GM23338 (cell line): Measurements from ENCODE around the gene GRID2IP. TPM values are rescaled to one million over a fixed set of nuclear protein-coding genes. Genes with fewer than 3 reads are reported as not detected.

Source experiments
- ATAC-seq: fragments of 200-7000 bp; cut with Tn5 transposase; 3 replicates; pipeline ENCODE4 v1.9.1; 2020
- DNase-seq: peaks from one replicate; pipeline ENCODE4 v3.0.0-alpha.2; 2015; ENCODE audit warnings: low spot score
- H2AFZ ChIP-seq: fragments of 200-600 bp; sonication (generic); 2 replicates; pipeline ENCODE4 v1.8.0; 2016; ENCODE audit warnings: antibody characterized with exemption, mild to moderate bottlenecking, moderate library complexity
- H3F3A ChIP-seq: fragments of 200-600 bp; sonication (generic); replicated peaks from 2 replicates; pipeline ENCODE4 v1.8.0; 2017; ENCODE audit warnings: antibody characterized with exemption, mixed run types, low read depth
- H3K27ac ChIP-seq: fragments of 200-600 bp; sonication (generic); 2 replicates; pipeline ENCODE4 v1.6.1; 2016; ENCODE audit warnings: low read depth
- H3K27me3 ChIP-seq: fragments of 200-600 bp; sonication (generic); 2 replicates; pipeline ENCODE4 v1.8.0; 2016; ENCODE audit warnings: mild to moderate bottlenecking, mixed run types, moderate library complexity; ENCODE audit not compliant: insufficient read depth
- H3K36me3 ChIP-seq: fragments of 200-600 bp; sonication (generic); 2 replicates; pipeline ENCODE4 v1.8.0; 2016; ENCODE audit warnings: mild to moderate bottlenecking; ENCODE audit not compliant: insufficient read depth
- H3K4me1 ChIP-seq: fragments of 200-600 bp; sonication (generic); 2 replicates; pipeline ENCODE4 v1.8.0; 2016; ENCODE audit warnings: mild to moderate bottlenecking, moderate library complexity; ENCODE audit not compliant: insufficient read depth
- H3K4me2 ChIP-seq: fragments of 200-600 bp; sonication (generic); 2 replicates; pipeline ENCODE4 v1.7.1; 2017; ENCODE audit warnings: mixed run types
- H3K4me3 ChIP-seq: fragments of 200-600 bp; sonication (generic); 2 replicates; pipeline ENCODE4 v1.6.1; 2016; ENCODE audit warnings: mixed run types
- H3K79me2 ChIP-seq: fragments of 200-600 bp; sonication (generic); replicated peaks from 2 replicates; pipeline ENCODE4 v1.8.0; 2017; ENCODE audit warnings: mild to moderate bottlenecking; ENCODE audit not compliant: insufficient read depth
- H3K9me2 ChIP-seq: fragments of 200-600 bp; sonication (generic); 2 replicates; pipeline ENCODE4 v1.8.0; 2017; ENCODE audit not compliant: insufficient read depth
- H4K20me1 ChIP-seq: fragments of 200-600 bp; sonication (generic); replicated peaks from 2 replicates; pipeline ENCODE4 v1.8.0; 2017; ENCODE audit warnings: mild to moderate bottlenecking; ENCODE audit not compliant: insufficient read depth
- H3K27ac Mint-ChIP-seq: 2 replicates; pipeline ENCODE4 v1.8.0; 2020; ENCODE audit warnings: inconsistent platforms, mild to moderate bottlenecking, moderate library complexity, mixed read lengths
- H3K27me3 Mint-ChIP-seq: 3 replicates; pipeline ENCODE4 v1.8.0; 2022; ENCODE audit warnings: low read depth, mild to moderate bottlenecking, moderate library complexity, mixed read lengths, inconsistent platforms; ENCODE audit not compliant: insufficient read depth, poor library complexity
- H3K36me3 Mint-ChIP-seq: 3 replicates; pipeline ENCODE4 v1.8.0; 2021; ENCODE audit warnings: low read depth, mild to moderate bottlenecking, inconsistent platforms, moderate library complexity, mixed read lengths
- H3K4me1 Mint-ChIP-seq: 3 replicates; pipeline ENCODE4 v1.8.0; 2020; ENCODE audit warnings: mild to moderate bottlenecking, inconsistent platforms, mixed read lengths
- H3K4me3 Mint-ChIP-seq: 3 replicates; pipeline ENCODE4 v1.8.0; 2021; ENCODE audit warnings: moderate library complexity, mild to moderate bottlenecking, inconsistent platforms, mixed read lengths
- H3K9me3 Mint-ChIP-seq: 3 replicates; pipeline ENCODE4 v1.8.0; 2020; ENCODE audit warnings: moderate library complexity, mild to moderate bottlenecking, inconsistent platforms, mixed read lengths
- EZH2phosphoT487 ChIP-seq: fragments of 200-600 bp; sonication (generic); IDR thresholded peaks from one replicate; pipeline ENCODE4 v1.8.1; 2018; ENCODE audit warnings: antibody characterized with exemption; ENCODE audit not compliant: unreplicated experiment
- JUNB ChIP-seq: IDR thresholded peaks from one replicate; pipeline ENCODE4 v1.6.1; 2016; ENCODE audit warnings: antibody characterized with exemption; ENCODE audit not compliant: unreplicated experiment
- NANOG ChIP-seq: IDR thresholded peaks from 2 replicates; pipeline ENCODE4 v1.6.1; 2016; ENCODE audit warnings: antibody characterized with exemption, borderline replicate concordance
- POLR2AphosphoS5 ChIP-seq: IDR thresholded peaks from 2 replicates; pipeline ENCODE4 v1.6.1; 2016; ENCODE audit warnings: antibody characterized with exemption, low read depth
- STAT1 ChIP-seq: IDR thresholded peaks from one replicate; pipeline ENCODE4 v1.6.1; 2016; ENCODE audit warnings: antibody characterized with exemption; ENCODE audit not compliant: unreplicated experiment
- ZNF114 ChIP-seq: fragments of 250-450 bp; sonication (Bioruptor Pico); IDR thresholded peaks from 2 replicates; pipeline ENCODE4 v1.5.0; 2020; ENCODE audit warnings: mild to moderate bottlenecking, moderate library complexity
- polyA plus RNA-seq: library from polyadenylated mRNA; unstranded; fragments of >200 nt; fragmentation: Nextera tagmentation; extraction: Ambion mirVana; gene quantifications from 2 replicates; pipeline ENCODE4 v1.2.1, GENCODE V29; 2016
- total RNA-seq: library from RNA; depleted of rRNA; stranded (reverse); fragments of >200 nt; shearing (Covaris generic); gene quantifications from 2 replicates; pipeline ENCODE4 v1.2.3, GENCODE V29; 2014
- TF ChIP-seq, protein P1 (sequence below): fragments of 250-450 bp; sonication (Bioruptor Pico); IDR thresholded peaks from 2 replicates; pipeline ENCODE4 v1.5.0; 2020; ENCODE audit warnings: mild to moderate bottlenecking, moderate library complexity
- TF ChIP-seq, protein P2 (sequence below): IDR thresholded peaks from 2 replicates; pipeline ENCODE4 v1.6.1; 2016; ENCODE audit warnings: antibody characterized with exemption
- TF ChIP-seq, protein P3 (sequence below), 2 experiments: fragments of 200-600 bp in 1 of 2; sonication (generic) in 1 of 2; conservative IDR thresholded peaks; 2 replicates each; pipeline versions ENCODE4 v1.5.1 to v1.6.1; 2016 to 2017; ENCODE audit warnings: antibody characterized with exemption in 2 of 2, low read depth in 2 of 2, mild to moderate bottlenecking in 2 of 2, moderate library complexity in 1 of 2

GRID2IP gene
- total and polyA plus RNA-seq, 2 experiments from 2014 or later, result 0.73 to 1.5 TPM

DNA sequence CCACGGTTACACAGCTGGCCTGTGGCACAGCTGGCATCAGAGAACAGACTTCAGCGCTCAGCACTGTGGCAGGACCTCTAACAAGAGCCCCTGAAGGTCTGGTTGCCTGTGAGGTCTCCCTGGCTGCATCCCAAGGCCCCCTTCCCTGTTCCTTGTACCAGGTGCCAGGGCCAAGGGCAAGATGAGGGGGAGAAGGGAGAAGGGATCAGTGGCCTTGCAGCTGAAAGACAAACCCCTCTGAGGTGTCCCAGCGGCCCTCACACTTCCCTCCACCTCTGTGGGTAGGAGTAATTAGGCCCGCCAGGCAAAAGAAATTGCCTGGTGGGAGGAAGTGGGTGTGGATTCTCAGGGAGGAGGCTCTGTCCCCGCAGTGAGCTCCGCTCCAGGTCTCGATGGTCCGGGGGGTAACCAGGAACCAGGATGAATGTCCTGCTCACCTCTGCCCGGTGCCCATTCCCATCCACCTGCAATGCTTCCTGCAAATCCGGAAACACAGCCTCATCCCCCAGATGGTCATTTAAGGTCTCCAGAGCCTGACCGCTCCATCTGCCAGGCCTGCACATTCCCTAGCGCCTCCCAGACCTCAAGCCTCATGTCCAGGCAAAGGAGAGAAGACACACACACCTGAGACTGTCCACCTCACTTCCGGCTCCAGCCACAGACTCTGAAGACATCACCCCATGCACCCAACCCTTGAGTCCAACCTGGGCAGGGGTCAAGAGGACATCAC, 22.7 kb downstream of the GRID2IP start:
- Mint-ChIP-seq H3K4me1 (peaks cover 21% of the 10 kb centered on the region; the same call in 2 of the 3 replicates), H3K4me3 (no peak overlapping the region), H3K9me3 (no peaks in the 10 kb centered on the region), H3K27me3 (peaks cover 59% of the 10 kb centered on the region), H3K36me3 (no peaks in the 10 kb centered on the region; the same call in 2 of the 3 replicates), H3K27ac (no peak overlapping the region)
- Histone ChIP-seq H4K20me1 (no peaks in the 10 kb centered on the region; the same call in 1 of the 2 replicates), H3K27ac (no peak overlapping the region), H3K4me3 (no peak overlapping the region), H3K79me2 (no peaks in the 10 kb centered on the region), H3K4me1 (peaks cover 20% of the 10 kb centered on the region), H3K36me3 (no peaks in the 10 kb centered on the region), H3F3A (no peaks in the 10 kb centered on the region), H3K9me2 (no peaks in the 10 kb centered on the region), H3K27me3 (peaks cover 77% of the 10 kb centered on the region), H2AFZ (no peak overlapping the region), H3K4me2 (no peak overlapping the region)
- ATAC-seq, result no peak
- TF ChIP-seq ZNF114 (CRISPR knock-in tag), result no peak
- no peak for TF ChIP-seq NANOG
- TF ChIP-seq EZH2phosphoT487, result no peak
- no peak for TF ChIP-seq JUNB
- TF ChIP-seq, protein P1, sequence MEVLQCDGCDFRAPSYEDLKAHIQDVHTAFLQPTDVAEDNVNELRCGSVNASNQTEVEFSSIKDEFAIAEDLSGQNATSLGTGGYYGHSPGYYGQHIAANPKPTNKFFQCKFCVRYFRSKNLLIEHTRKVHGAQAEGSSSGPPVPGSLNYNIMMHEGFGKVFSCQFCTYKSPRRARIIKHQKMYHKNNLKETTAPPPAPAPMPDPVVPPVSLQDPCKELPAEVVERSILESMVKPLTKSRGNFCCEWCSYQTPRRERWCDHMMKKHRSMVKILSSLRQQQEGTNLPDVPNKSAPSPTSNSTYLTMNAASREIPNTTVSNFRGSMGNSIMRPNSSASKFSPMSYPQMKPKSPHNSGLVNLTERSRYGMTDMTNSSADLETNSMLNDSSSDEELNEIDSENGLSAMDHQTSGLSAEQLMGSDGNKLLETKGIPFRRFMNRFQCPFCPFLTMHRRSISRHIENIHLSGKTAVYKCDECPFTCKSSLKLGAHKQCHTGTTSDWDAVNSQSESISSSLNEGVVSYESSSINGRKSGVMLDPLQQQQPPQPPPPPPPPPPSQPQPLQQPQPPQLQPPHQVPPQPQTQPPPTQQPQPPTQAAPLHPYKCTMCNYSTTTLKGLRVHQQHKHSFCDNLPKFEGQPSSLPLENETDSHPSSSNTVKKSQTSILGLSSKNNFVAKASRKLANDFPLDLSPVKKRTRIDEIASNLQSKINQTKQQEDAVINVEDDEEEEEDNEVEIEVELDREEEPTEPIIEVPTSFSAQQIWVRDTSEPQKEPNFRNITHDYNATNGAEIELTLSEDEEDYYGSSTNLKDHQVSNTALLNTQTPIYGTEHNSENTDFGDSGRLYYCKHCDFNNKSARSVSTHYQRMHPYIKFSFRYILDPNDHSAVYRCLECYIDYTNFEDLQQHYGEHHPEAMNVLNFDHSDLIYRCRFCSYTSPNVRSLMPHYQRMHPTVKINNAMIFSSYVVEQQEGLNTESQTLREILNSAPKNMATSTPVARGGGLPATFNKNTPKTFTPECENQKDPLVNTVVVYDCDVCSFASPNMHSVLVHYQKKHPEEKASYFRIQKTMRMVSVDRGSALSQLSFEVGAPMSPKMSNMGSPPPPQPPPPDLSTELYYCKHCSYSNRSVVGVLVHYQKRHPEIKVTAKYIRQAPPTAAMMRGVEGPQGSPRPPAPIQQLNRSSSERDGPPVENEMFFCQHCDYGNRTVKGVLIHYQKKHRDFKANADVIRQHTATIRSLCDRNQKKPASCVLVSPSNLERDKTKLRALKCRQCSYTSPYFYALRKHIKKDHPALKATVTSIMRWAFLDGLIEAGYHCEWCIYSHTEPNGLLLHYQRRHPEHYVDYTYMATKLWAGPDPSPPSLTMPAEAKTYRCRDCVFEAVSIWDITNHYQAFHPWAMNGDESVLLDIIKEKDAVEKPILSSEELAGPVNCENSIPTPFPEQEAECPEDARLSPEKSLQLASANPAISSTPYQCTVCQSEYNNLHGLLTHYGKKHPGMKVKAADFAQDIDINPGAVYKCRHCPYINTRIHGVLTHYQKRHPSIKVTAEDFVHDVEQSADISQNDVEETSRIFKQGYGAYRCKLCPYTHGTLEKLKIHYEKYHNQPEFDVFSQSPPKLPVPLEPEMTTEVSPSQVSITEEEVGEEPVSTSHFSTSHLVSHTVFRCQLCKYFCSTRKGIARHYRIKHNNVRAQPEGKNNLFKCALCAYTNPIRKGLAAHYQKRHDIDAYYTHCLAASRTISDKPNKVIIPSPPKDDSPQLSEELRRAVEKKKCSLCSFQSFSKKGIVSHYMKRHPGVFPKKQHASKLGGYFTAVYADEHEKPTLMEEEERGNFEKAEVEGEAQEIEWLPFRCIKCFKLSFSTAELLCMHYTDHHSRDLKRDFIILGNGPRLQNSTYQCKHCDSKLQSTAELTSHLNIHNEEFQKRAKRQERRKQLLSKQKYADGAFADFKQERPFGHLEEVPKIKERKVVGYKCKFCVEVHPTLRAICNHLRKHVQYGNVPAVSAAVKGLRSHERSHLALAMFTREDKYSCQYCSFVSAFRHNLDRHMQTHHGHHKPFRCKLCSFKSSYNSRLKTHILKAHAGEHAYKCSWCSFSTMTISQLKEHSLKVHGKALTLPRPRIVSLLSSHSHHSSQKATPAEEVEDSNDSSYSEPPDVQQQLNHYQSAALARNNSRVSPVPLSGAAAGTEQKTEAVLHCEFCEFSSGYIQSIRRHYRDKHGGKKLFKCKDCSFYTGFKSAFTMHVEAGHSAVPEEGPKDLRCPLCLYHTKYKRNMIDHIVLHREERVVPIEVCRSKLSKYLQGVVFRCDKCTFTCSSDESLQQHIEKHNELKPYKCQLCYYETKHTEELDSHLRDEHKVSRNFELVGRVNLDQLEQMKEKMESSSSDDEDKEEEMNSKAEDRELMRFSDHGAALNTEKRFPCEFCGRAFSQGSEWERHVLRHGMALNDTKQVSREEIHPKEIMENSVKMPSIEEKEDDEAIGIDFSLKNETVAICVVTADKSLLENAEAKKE (CRISPR knock-in tag), result no peak
- TF ChIP-seq, protein P2, sequence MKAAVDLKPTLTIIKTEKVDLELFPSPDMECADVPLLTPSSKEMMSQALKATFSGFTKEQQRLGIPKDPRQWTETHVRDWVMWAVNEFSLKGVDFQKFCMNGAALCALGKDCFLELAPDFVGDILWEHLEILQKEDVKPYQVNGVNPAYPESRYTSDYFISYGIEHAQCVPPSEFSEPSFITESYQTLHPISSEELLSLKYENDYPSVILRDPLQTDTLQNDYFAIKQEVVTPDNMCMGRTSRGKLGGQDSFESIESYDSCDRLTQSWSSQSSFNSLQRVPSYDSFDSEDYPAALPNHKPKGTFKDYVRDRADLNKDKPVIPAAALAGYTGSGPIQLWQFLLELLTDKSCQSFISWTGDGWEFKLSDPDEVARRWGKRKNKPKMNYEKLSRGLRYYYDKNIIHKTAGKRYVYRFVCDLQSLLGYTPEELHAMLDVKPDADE, result no peak
- TF ChIP-seq, protein P3, sequence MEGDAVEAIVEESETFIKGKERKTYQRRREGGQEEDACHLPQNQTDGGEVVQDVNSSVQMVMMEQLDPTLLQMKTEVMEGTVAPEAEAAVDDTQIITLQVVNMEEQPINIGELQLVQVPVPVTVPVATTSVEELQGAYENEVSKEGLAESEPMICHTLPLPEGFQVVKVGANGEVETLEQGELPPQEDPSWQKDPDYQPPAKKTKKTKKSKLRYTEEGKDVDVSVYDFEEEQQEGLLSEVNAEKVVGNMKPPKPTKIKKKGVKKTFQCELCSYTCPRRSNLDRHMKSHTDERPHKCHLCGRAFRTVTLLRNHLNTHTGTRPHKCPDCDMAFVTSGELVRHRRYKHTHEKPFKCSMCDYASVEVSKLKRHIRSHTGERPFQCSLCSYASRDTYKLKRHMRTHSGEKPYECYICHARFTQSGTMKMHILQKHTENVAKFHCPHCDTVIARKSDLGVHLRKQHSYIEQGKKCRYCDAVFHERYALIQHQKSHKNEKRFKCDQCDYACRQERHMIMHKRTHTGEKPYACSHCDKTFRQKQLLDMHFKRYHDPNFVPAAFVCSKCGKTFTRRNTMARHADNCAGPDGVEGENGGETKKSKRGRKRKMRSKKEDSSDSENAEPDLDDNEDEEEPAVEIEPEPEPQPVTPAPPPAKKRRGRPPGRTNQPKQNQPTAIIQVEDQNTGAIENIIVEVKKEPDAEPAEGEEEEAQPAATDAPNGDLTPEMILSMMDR (conservative IDR thresholded peaks at IDR 0.05; ENCODE audit: low read depth in 2 of 2), result no peak
- no peak for TF ChIP-seq STAT1
- TF ChIP-seq POLR2AphosphoS5, result no peak
- DNase-seq, result no peak
